GM04503 (cell line): ENCODE results near the gene EBNA1BP2.
A peak's percentile ranks its signal among the peaks of the same experiment; 100 is the strongest.
"Not testable (repeated sequence)": the region's sequence is repeated elsewhere in the genome, so short reads cannot be mapped to it uniquely, and the experiment has no call there.

ENCODE experiments used
- DNase-seq: peaks from one replicate; pipeline ENCODE4 v3.0.0-alpha.2; 2012; ENCODE audit warnings: low read depth

The EBNA1BP2 gene, protein sequence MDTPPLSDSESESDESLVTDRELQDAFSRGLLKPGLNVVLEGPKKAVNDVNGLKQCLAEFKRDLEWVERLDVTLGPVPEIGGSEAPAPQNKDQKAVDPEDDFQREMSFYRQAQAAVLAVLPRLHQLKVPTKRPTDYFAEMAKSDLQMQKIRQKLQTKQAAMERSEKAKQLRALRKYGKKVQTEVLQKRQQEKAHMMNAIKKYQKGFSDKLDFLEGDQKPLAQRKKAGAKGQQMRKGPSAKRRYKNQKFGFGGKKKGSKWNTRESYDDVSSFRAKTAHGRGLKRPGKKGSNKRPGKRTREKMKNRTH

DNA sequence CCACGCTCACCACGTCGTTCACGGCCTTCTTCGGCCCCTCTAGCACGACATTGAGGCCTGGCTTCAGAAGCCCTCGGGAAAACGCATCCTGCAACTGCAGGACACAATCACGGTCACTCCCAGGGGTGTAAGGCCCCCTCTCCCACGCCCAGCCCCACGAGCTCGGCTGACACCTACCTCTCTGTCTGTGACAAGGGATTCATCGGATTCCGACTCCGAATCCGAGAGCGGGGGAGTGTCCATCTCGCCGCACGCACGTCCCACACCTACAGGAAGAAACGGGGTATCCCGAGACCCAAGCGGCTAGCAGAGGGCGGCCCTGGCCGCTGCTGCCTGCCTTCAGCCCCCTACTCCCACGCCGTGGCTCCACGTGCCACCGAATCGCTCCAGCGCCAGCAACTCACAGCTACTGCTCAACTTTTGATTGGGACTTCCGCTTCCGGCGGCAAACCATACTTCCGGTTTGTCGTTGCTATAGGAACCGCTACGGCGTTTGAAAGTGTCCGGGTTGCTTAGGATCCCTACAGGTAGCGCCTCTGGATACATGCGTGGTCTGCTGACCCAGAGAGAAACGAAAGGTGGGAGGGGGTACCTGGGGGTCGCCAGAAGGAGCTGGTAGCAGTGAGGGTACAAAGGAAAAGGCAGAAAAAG is at the start of gene EBNA1BP2, which contains the start of gene CFAP57:
EBNA1BP2 (minus strand) TSS at position 415 of the 651 bp plus-strand sequence; CDS start at position 243, 172 bp downstream.
CFAP57 (plus strand) TSS at position 455 of the 651 bp plus-strand sequence. CDS start 424 bp downstream, outside the sequence.
- peak; percentile 78 for DNase-seq

GRCh38 chr1:43221797-43222196 is 49.7 kb upstream of the EBNA1BP2 start:
- no peak for DNase-seq

DNA sequence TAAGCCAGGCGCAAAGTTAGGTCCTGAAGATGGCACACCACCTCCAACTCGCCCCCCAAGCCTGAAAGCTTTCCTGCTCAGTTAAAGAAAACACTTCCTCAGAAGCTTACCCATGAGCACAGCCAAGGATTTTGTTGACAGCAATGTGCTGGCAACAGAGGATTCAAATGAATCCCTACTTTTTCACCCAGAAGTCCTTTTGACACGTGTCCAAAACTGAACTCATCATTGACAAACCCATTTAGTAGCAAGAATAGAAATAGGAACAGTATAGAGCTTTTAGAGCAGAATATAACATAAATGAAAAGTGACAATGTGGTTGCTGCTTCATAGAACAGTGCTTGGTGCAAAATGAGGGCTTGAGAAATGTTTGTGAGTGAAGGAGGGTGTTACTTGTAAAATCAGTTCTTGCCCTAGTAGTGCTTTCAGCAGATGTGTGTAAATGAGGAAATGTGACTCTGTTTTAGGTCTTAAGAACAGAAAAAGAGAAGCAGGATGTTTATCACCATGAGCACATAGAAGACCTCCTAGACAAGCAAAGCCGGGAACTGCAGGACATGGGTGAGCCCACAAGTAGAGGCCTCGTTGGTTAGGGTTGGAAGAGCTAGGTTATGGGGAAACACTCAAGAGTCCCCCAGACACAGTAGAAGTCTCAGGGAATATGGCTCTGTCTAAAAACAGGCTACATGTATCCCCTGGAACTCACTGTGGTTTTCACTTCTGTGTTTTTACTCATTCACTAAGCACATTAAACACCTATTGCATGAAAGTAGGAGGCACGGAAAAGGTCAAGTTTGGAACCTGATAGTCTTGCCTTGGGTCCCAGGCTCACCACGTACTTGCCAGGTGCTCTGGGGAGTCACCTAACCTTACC is 49.1 kb upstream of the EBNA1BP2 start:
- DNase-seq, result no peak

GRCh38 chr1:43217747-43218146 is 45.7 kb upstream of the EBNA1BP2 start:
- DNase-seq, result no peak

DNA sequence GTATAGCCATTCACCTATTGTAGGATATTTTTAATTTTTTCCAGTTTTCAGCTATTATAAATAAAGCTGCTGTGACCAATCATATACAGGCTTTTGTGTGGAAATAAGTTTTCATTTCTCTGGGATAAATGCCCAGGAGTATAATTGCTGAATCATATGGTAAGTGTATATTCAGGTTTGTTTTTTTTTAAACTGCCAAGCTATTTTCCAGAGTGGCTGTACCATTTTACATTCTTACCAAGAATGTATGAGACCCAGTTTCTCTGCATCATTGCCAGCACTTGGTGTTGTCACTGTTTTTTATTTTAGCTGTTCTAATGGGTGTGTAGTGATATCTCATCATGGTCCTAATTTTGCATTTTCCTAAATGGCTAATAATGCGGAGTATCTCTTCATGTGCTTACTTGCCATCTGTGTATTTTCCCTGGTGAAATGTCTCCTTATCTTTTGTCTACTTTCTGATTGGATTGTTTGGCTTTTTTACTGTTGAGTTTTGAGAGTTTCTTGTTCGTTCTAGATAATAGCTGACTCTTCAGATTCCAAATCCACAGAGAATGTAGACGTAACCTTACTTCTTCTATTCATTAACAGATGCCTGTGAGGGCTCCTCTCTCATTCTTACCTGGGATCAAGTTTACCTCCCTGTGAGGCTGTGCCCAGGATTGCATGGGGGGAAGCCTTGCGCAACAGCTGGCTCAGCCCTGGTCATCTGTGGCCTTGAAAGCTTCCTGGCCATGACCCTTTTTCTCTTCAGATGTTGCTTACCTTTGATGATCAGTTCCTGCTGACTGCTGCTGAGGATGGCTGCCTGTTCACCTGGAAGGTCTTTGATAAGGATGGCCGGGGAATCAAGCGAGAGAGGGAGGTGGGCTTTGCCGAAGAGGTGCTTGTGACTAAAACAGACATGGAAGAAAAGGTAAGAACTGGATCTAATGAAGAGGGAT is 42.7 kb upstream of the EBNA1BP2 start:
- no peak for DNase-seq

- DNase-seq, result not testable (repeated sequence)
Observed at GRCh38 chr1:43208277-43208676, 36.2 kb upstream of the EBNA1BP2 start.

- DNase-seq, result no peak
Observed at GRCh38 chr1:43207229-43207853, 35.3 kb upstream of the EBNA1BP2 start.

- peak; percentile 97 for DNase-seq
Observed at GRCh38 chr1:43206600-43207228, 34.6 kb upstream of the EBNA1BP2 start.

GRCh38 chr1:43205671-43206070 is 33.6 kb upstream of the EBNA1BP2 start:
- DNase-seq, result no peak

DNA sequence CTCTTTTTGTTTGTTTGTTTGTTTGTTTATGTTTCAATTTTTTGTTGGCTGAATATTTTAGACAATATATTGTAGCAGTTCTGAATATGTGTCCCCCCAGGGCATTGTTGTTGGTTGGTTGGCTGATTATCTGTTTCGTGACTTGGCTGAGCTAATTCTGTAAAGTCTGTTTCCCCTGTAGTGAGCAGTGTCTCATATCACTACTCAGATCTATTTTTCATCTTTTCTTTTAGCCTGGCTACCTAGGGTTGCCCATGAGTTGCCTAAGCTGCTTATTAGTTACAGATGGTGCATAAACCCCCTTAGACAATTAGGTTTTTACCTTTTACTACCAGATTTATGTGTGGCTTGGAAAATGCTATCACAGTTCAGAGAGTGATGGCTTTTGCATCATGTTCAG is 32.3 kb upstream of the EBNA1BP2 start:
- DNase-seq, result no peak

- no peak for DNase-seq
Observed at GRCh38 chr1:43203859-43204258, 31.8 kb upstream of the EBNA1BP2 start.

- DNase-seq, result no peak
Observed at GRCh38 chr1:43199093-43199726, 27.1 kb upstream of the EBNA1BP2 start.

DNA sequence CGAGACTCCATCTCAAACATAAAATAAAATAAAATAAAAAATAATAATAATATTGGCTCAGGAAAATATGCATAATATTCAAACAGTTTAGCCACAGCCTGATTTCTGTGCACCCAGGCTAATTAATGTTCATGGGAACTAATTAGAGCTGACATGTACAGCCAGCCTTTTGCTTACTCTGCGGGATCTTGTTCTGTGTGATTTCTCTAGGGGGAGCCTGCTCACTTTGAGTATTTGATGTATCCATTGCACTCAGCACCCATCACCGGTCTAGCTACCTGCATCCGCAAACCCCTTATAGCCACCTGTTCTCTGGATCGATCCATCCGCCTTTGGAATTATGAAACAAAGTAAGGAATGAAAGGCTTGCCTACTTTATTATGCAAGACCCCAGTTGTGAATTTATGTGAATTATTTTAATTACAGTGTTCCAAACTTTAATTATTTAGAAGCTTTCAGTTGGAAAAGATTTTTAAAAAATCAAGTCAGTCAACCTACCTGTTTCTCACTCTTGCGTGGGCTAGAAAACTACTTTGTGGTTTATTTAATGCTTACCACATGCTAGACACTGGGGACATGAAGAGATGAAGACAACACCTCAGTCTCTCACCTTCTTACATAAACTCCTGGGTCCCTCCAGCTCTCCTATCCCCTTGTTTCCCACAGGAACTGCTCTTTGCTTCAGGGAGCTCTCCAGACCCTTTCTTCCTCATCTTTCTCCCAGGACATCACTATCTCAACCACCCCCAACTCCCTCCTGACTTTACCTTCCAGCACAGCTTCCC is 25.4 kb upstream of the EBNA1BP2 start:
- no peak for DNase-seq

- DNase-seq, result no peak
Observed at GRCh38 chr1:43194509-43194908, 22.4 kb upstream of the EBNA1BP2 start.

DNA sequence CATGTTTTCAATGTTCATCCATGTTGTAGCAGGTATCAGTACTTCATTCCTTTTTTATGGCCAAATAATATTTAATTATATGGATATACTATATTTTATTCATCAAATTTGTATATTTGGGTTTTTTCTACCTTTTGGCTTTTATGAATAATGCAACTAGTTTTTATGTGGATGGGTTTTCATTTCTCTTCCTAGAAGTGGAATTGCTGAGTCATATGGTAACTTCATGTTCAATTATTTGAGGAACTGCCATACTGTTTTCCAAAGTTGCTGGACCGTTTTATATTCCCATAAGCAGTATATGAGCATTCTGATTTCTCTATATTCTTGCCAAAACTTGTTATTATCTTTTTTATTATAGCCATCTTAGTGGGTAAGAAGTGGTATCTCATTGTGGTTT is 16.0 kb upstream of the EBNA1BP2 start:
- DNase-seq, result no peak

GRCh38 chr1:43184995-43185394 is 12.9 kb upstream of the EBNA1BP2 start:
- no peak for DNase-seq

DNA sequence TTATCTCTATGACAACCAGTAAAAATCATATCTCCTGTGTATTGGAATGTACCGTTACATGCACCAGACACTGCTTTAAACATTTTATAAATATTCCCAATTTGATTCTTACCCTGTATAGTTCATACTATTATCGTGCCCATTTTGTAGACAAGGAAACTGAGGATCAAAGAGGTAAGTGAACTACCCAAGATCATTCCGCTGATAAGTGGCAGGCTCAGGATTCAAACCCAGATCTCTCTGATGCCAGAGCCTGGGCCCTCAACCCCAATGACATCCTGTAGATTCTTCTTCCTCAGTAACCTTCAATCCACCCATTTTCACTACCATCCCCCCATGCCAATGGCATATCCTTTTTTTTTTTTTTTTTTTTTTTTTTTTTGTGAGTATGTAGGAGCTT is 12.3 kb upstream of the EBNA1BP2 start:
- no peak for DNase-seq

GRCh38 chr1:43177691-43178090 is 5.6 kb upstream of the EBNA1BP2 start:
- DNase-seq, result no peak

- no peak for DNase-seq
Observed at GRCh38 chr1:43174873-43175272, 2.8 kb upstream of the EBNA1BP2 start.
